K562 (cell line): Measurements from ENCODE around the gene MAML1. TPM values are rescaled to one million over a fixed set of nuclear protein-coding genes. Genes with fewer than 3 reads are reported as not detected.
"Not testable (repeated sequence)": the region's sequence is repeated elsewhere in the genome, so short reads cannot be mapped to it uniquely, and the experiment has no call there.

Experiments used
- ATAC-seq: fragments of 200-7000 bp; cut with Tn5 transposase; 3 replicates; pipeline ENCODE4 v1.9.1; 2020; ENCODE audit warnings: moderate library complexity
- BruUV-seq: library from RNA; stranded (reverse); fragments of 400-500 nt; replicated peaks from 2 replicates; lab custom pipeline; 2021; lab: Mats Ljungman, UMichigan
- CTCF ChIA-PET: fragments of 300-600 bp; formaldehyde crosslinking; extraction: SDS; loops from one replicate; lab custom pipeline; 2021; ENCODE audit warnings: low intra/inter-chr PET ratio; lab: Yijun Ruan, JAX
- POLR2A ChIA-PET: fragments of 300-600, 350-650 bp; sonication (Branson Sonifier 250); formaldehyde crosslinking; extraction: SDS; loops from one replicate; lab custom pipeline; 2021; ENCODE audit warnings: antibody characterized with exemption, inconsistent platforms; lab: Yijun Ruan, JAX
- DNase-seq, 4 experiments: peaks; one replicate each; pipeline versions ENCODE4 v3.0.0 to v3.0.0-alpha.2; 2011 to 2018; ENCODE audit warnings: low spot score in 3 of 4, mixed read lengths in 3 of 4; ENCODE audit errors: extremely low read depth in 1 of 4
- FAIRE-seq: peaks from 2 replicates; lab custom pipeline; 2011; peaks lifted over from hg19 to GRCh38; lab: Jason Lieb, UNC
- H2AFZ ChIP-seq: 2 replicates; pipeline ENCODE4 v1.6.0; 2011; ENCODE audit warnings: low read depth, low read length, control low read depth, inconsistent platforms
- H3K27ac ChIP-seq: fragments of 200-600 bp; 3 replicates; pipeline ENCODE4 v1.8.0; 2011; ENCODE audit warnings: low read depth, mild to moderate bottlenecking, control low read depth, inconsistent platforms, low read length, moderate library complexity, mixed read lengths; ENCODE audit errors: extremely low read depth
- H3K27me3 ChIP-seq, 2 experiments: fragments of 300-600 bp in 1 of 2; 2 replicates in 1 of 2; 3 replicates in 1 of 2; pipeline versions ENCODE4 v1.6.0 to v1.8.0; 2011; ENCODE audit warnings: inconsistent platforms in 2 of 2, low read length in 2 of 2, mild to moderate bottlenecking in 1 of 2, mixed read lengths in 1 of 2, moderate library complexity in 1 of 2; ENCODE audit not compliant: control insufficient read depth in 2 of 2, insufficient read depth in 2 of 2
- H3K36me3 ChIP-seq: fragments of 300-600 bp; 3 replicates; pipeline ENCODE4 v1.8.0; 2011; ENCODE audit warnings: mild to moderate bottlenecking, low read length, inconsistent platforms; ENCODE audit not compliant: control insufficient read depth, insufficient read depth
- H3K4me1 ChIP-seq, 2 experiments: fragments of 200-600 bp in 1 of 2; replicated peaks in 1 of 2; 2 replicates in 1 of 2; 3 replicates in 1 of 2; pipeline versions ENCODE4 v1.5.1 to v1.8.0; 2011; ENCODE audit warnings: inconsistent platforms in 2 of 2, low read length in 2 of 2, mild to moderate bottlenecking in 1 of 2, mixed read lengths in 1 of 2, moderate library complexity in 1 of 2; ENCODE audit not compliant: control insufficient read depth in 2 of 2, insufficient read depth in 2 of 2
- H3K4me2 ChIP-seq: 2 replicates; pipeline ENCODE4 v1.6.1; 2011; ENCODE audit warnings: low read length, control low read depth, inconsistent platforms, mixed read lengths; ENCODE audit not compliant: insufficient read depth
- H3K4me3 ChIP-seq: fragments of 200-600 bp; sonication (generic), shearing (Covaris generic); 2 replicates; pipeline ENCODE4 v1.5.1; 2016; ENCODE audit warnings: control low read depth, inconsistent platforms
- H3K79me2 ChIP-seq: fragments of 200-600 bp; 3 replicates; pipeline ENCODE4 v1.8.0; 2011; ENCODE audit warnings: low read length, inconsistent platforms; ENCODE audit not compliant: control insufficient read depth, insufficient read depth
- H3K9ac ChIP-seq, 2 experiments: 2 replicates each; pipeline versions ENCODE4 v1.6.0 to v1.6.1; 2011; ENCODE audit warnings: low read depth in 2 of 2, low read length in 2 of 2, control low read depth in 1 of 2, inconsistent platforms in 1 of 2, mild to moderate bottlenecking in 1 of 2, mixed read lengths in 1 of 2; ENCODE audit not compliant: insufficient read depth in 1 of 2
- H3K9me1 ChIP-seq: one replicate; pipeline ENCODE4 v1.6.0; 2011; ENCODE audit warnings: inconsistent platforms, mild to moderate bottlenecking, low read length, moderate library complexity; ENCODE audit not compliant: control insufficient read depth, insufficient read depth
- H3K9me3 ChIP-seq: replicated peaks from 2 replicates; pipeline ENCODE4 v1.5.1; 2011; ENCODE audit warnings: low read depth, low read length, inconsistent platforms; ENCODE audit not compliant: control insufficient read depth, insufficient read depth
- H4K20me1 ChIP-seq: replicated peaks from 2 replicates; pipeline ENCODE4 v1.6.1; 2011; ENCODE audit warnings: low read length, inconsistent platforms, mixed read lengths; ENCODE audit not compliant: control insufficient read depth, insufficient read depth
- GTF3C2 ChIP-seq: IDR thresholded peaks from 3 replicates; pipeline ENCODE4 v1.6.1; 2011; ENCODE audit warnings: borderline replicate concordance, mild to moderate bottlenecking, moderate library complexity; ENCODE audit not compliant: insufficient read length; ENCODE audit errors: extremely low read depth
- HDAC6 ChIP-seq: IDR thresholded peaks from 2 replicates; pipeline ENCODE4 v1.6.1; 2012; ENCODE audit warnings: low read depth, mild to moderate bottlenecking, control low read depth, inconsistent platforms, low read length, moderate library complexity
- HMGN3 ChIP-seq: IDR thresholded peaks from 2 replicates; pipeline ENCODE4 v1.6.1; 2011; ENCODE audit warnings: borderline replicate concordance, low read depth, mild to moderate bottlenecking, mixed read lengths, low read length; ENCODE audit not compliant: insufficient read length; ENCODE audit errors: extremely low read depth
- SMARCB1 ChIP-seq: IDR thresholded peaks from 2 replicates; pipeline ENCODE4 v1.6.1; 2011; ENCODE audit warnings: improper control_type of control experiment, low read depth; ENCODE audit not compliant: insufficient read length
- ZNF212 ChIP-seq: fragments of 450-650 bp; formaldehyde crosslinking; IDR thresholded peaks from 2 replicates; pipeline ENCODE4 v1.4.0; 2020; ENCODE audit warnings: mild to moderate bottlenecking
- ZNF57 ChIP-seq: fragments of 450-650 bp; formaldehyde crosslinking; IDR thresholded peaks from 2 replicates; pipeline ENCODE4 v1.4.0; 2020; ENCODE audit warnings: mild to moderate bottlenecking, moderate library complexity
- ZNF695 ChIP-seq: fragments of 450-650 bp; formaldehyde crosslinking; IDR thresholded peaks from 2 replicates; pipeline ENCODE4 v1.4.0; 2020; ENCODE audit warnings: mild to moderate bottlenecking, moderate library complexity
- WGBS: fragments of 100-300 bp; shearing (Covaris generic); methylation state at CpG from one replicate; pipeline ENCODE4 v1.1.6; 2016; ENCODE audit warnings: low coverage, mixed read lengths; ENCODE audit not compliant: insufficient coverage; ENCODE audit errors: missing lambda C conversion rate; 5-methylcytosine and 5-hydroxymethylcytosine counted together
- in situ Hi-C: fragments of 300-500 bp; cut with MboI; formaldehyde crosslinking; loops from 4 replicates; pipeline ENCODE4 v1.15.0; 2018; ENCODE audit warnings: inconsistent platforms, mixed read lengths
- intact Hi-C: fragments of 100-400 bp; cut with micrococcal nuclease; formaldehyde crosslinking; loops from 2 replicates; pipeline ENCODE4 v1.14.2; 2022
- polyA plus RNA-seq, 8 experiments: library from polyadenylated mRNA; depleted of rRNA in 4 of 8; stranded (reverse) in 5 of 8; unstranded in 3 of 8; fragments of >200 nt; fragmentation: Nextera tagmentation in 2 of 8; fragmentation: Illumina TruSeq in 1 of 8; extraction: Ambion mirVana in 2 of 8; extraction: Trizol in 1 of 8; gene quantifications; 2 replicates each; pipeline versions ENCODE4 v1.2.1 to v1.2.3, GENCODE V29; 2011 to 2014; ENCODE audit warnings: inconsistent platforms in 1 of 8, missing spikeins in 1 of 8
- total RNA-seq, 7 experiments: library from RNA; depleted of rRNA in 6 of 7; stranded (reverse); fragments of >200 nt in 6 of 7; fragmentation: Illumina TruSeq in 2 of 7; extraction: Trizol in 2 of 7; gene quantifications; 2 replicates each; pipeline versions ENCODE4 v1.2.1 to v1.2.3, GENCODE V29; 2011 to 2021; ENCODE audit warnings: low replicate concordance in 1 of 7

The MAML1 gene
- total and polyA plus RNA-seq, 9 of the 15 experiments (the other 6 are each of a cell fraction or from before 2014, with no cell fraction given), result 0.32 to 18.4 (median 7.0) TPM

DNA sequence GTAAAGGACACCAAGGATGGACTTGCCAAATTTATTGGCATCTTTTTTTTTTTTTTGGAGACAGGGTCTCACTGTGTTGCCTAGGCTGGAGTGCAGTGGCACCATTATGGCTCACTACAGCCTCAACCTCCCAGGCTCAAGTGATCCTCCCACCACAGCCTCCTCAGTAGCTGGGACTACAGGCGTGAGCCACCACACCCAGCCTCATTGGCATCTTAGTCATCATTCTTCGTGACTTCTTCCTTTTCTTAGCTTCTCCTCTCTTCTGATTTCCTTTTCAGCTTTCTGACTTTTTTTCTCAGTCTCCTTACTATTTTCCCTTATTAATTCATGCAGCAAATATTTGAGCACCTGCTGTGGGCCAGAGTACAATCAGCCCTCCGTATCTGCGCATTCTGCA lies 6.1 kb downstream of the MAML1 start:
- Histone ChIP-seq H4K20me1 (no peaks in the 10 kb centered on the region), H3K9me1 (no peaks in the 10 kb centered on the region), H3K4me1 (peaks cover 2 to 5% of the 10 kb centered on the region in 2 experiments; a peak in 3 of 5 replicates), H3K9ac (no peak overlapping the region; a peak in 1 of 4 replicates), H3K27me3 (no peaks in the 10 kb centered on the region), H3K36me3 (peaks cover 49% of the 10 kb centered on the region), H3K27ac (no peak overlapping the region), H2AFZ (no peak overlapping the region), H3K4me2 (no peak overlapping the region), H3K79me2 (peaks cover 91% of the 10 kb centered on the region), H3K4me3 (no peak overlapping the region), H3K9me3 (no peaks in the 10 kb centered on the region)
- FAIRE-seq (no peak), ATAC-seq (no peak), DNase-seq (no peak)
- ChIA-PET CTCF (interaction anchor here (0.7 kb wide), 1 partner anchor 15 kb away, joined by 3 read pairs; no protein-coding TSS in a partner anchor), POLR2A (interaction anchor here (0.7 to 4.5 kb wide), 2 partner anchors 9 to 12 kb away, joined by 3 to 14 read pairs; no protein-coding TSS in a partner anchor)
- 96% methylated on average over 4 of the region's 4 CpGs for WGBS
- no TSS peak for BruUV-seq
- in situ Hi-C loops (no loop called here), intact Hi-C loops (no loop called here)
- no peak for TF ChIP-seq SMARCB1
- TF ChIP-seq ZNF57, result no peak
- TF ChIP-seq GTF3C2, result no peak
- no peak for TF ChIP-seq HDAC6
- no peak for TF ChIP-seq ZNF695 (CRISPR knock-in tag)
- TF ChIP-seq HMGN3, result no peak
- TF ChIP-seq ZNF212, result no peak
- TF ChIP-seq, all 486 proteins: peak for 0

- H3K79me2 ChIP-seq, result peaks cover 77% of the 10 kb centered on the region
- H2AFZ ChIP-seq, CTCF ChIA-PET, H3K9ac ChIP-seq, H3K9me1 ChIP-seq, DNase-seq, H3K27me3 ChIP-seq, in situ Hi-C loops, ATAC-seq, FAIRE-seq, H3K9me3 ChIP-seq, BruUV-seq, H3K4me1 ChIP-seq, H4K20me1 ChIP-seq, POLR2A ChIA-PET, H3K4me3 ChIP-seq, intact Hi-C loops, H3K27ac ChIP-seq, H3K4me2 ChIP-seq: not testable (repeated sequence)
- peaks cover 20% of the 10 kb centered on the region for H3K36me3 ChIP-seq
- WGBS, result 91% methylated on average over 7 of the region's 7 CpGs
Measured at GRCh38 chr5:179744106-179744505, 11.5 kb downstream of the MAML1 start.
